Measurements from ENCODE around the gene SMG6. TPM values are rescaled to one million over a fixed set of nuclear protein-coding genes. Genes with fewer than 3 reads are reported as not detected.

Gene SMG6
- total and polyA plus RNA-seq, 2 of the 4 experiments (the other 2 are of a cell fraction): 16.3 to 30.3 TPM

DNA sequence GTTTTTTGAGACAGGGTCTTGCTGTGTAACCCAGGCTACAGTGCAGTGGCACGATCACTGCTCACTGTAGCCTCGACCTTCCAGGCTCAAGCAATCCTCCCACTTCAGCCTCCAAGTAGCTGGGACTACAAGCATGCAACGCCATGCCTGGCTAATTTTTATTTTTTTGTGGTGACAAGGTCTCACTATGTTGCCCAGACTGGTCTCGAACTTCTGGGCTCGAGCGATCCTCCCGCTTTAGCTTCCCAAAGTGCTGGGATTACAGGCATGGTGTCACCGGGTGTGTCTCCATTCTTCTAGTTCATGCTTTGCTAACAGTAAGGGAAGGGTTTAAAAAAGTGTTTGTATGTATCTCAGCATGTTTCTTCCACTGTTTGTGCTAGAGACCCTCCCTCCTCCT is 146.9 kb downstream of the SMG6 start:
- peaks cover 14 to 37% of the 10 kb centered on the region in 2 experiments for H3K79me1 ChIP-seq (ENCODE audit: low read depth in 1 of 2, low read length in 2 of 2)
- TF ChIP-seq POLR2A (IDR thresholded peaks at IDR 0.05; ENCODE audit: low read depth, low read length): no peak
- TF ChIP-seq NFE2L2 (IDR thresholded peaks at IDR 0.05; ENCODE audit: low read depth, low read length): no peak
- TF ChIP-seq SMC3 (IDR thresholded peaks at IDR 0.05; ENCODE audit: low read depth, low read length): no peak
- TF ChIP-seq, protein P1, sequence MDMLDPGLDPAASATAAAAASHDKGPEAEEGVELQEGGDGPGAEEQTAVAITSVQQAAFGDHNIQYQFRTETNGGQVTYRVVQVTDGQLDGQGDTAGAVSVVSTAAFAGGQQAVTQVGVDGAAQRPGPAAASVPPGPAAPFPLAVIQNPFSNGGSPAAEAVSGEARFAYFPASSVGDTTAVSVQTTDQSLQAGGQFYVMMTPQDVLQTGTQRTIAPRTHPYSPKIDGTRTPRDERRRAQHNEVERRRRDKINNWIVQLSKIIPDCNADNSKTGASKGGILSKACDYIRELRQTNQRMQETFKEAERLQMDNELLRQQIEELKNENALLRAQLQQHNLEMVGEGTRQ (IDR thresholded peaks at IDR 0.05; ENCODE audit: low read depth, low read length): no peak
- no peak for TF ChIP-seq RAD21 (IDR thresholded peaks at IDR 0.05; ENCODE audit: low read length)
- no peak for TF ChIP-seq ELK1 (IDR thresholded peaks at IDR 0.05; ENCODE audit: borderline replicate concordance, low read depth, low read length)
- no peak for TF ChIP-seq MAZ (IDR thresholded peaks at IDR 0.05; ENCODE audit: borderline replicate concordance, low read depth, low read length)
- no peak for TF ChIP-seq RFX5 (IDR thresholded peaks at IDR 0.05; ENCODE audit: low read depth, low read length)
- no peak for TF ChIP-seq MAFK (IDR thresholded peaks at IDR 0.05; ENCODE audit: low read depth, low read length)
- TF ChIP-seq CHD1 (IDR thresholded peaks at IDR 0.05; ENCODE audit: low read depth, low read length): no peak
- TF ChIP-seq FOS (IDR thresholded peaks at IDR 0.05; ENCODE audit: low read depth, low read length): no peak
- TF ChIP-seq CEBPB (IDR thresholded peaks at IDR 0.05; ENCODE audit: low read depth, low read length): no peak
- TF ChIP-seq MXI1 (IDR thresholded peaks at IDR 0.05; ENCODE audit: borderline replicate concordance, low read depth, low read length): no peak
- TF ChIP-seq, protein P2, sequence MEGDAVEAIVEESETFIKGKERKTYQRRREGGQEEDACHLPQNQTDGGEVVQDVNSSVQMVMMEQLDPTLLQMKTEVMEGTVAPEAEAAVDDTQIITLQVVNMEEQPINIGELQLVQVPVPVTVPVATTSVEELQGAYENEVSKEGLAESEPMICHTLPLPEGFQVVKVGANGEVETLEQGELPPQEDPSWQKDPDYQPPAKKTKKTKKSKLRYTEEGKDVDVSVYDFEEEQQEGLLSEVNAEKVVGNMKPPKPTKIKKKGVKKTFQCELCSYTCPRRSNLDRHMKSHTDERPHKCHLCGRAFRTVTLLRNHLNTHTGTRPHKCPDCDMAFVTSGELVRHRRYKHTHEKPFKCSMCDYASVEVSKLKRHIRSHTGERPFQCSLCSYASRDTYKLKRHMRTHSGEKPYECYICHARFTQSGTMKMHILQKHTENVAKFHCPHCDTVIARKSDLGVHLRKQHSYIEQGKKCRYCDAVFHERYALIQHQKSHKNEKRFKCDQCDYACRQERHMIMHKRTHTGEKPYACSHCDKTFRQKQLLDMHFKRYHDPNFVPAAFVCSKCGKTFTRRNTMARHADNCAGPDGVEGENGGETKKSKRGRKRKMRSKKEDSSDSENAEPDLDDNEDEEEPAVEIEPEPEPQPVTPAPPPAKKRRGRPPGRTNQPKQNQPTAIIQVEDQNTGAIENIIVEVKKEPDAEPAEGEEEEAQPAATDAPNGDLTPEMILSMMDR (conservative IDR thresholded peaks at IDR 0.05; ENCODE audit: low read depth, low read length): no peak
- H3K9me1 ChIP-seq (ENCODE audit: insufficient read depth, low read length): peaks cover 15% of the 10 kb centered on the region; the same call in 1 of the 2 replicates
- peak overlapping the region; percentile 83; the same call in 1 of the 2 replicates for H3K23ac ChIP-seq (ENCODE audit: low read depth, low read length)
- peak overlapping the region; percentile 54 for H4K5ac ChIP-seq (ENCODE audit: low read depth, low read length)
- dilution Hi-C loops (cut with HindIII; ENCODE audit: low sequenced_read_pairs, unreplicated experiment): no loop called here
- peak overlapping the region; percentile 52; the same call in 1 of the 2 replicates for H3K27ac ChIP-seq (ENCODE audit: insufficient read depth, low read length)
- H3K4me2 ChIP-seq (ENCODE audit: low read depth, low read length): no peak overlapping the region
- H2AFZ ChIP-seq (replicated peaks; ENCODE audit: low read length, poor library complexity): no peak overlapping the region
- intact Hi-C loops (cut with micrococcal nuclease): no loop called here
- H3K4me3 ChIP-seq (ENCODE audit: insufficient read depth, low read depth, low read length): no peak overlapping the region
- H2BK20ac ChIP-seq (ENCODE audit: low read depth, low read length): peak overlapping the region; percentile 2; the same call in 1 of the 2 replicates
- H4K20me1 ChIP-seq (ENCODE audit: insufficient read depth, low read length): no peaks in the 10 kb centered on the region
- no peak overlapping the region for H3K56ac ChIP-seq (ENCODE audit: extremely low read depth, insufficient read depth, low read length)
- WGBS, 2 experiments (ENCODE audit: extremely low coverage in 2 of 2, insufficient read length in 1 of 2): 91% methylated on average over 5 of the region's 8 CpGs; no CpG with 5 or more reads in 1 of the 2 experiments
- H3K18ac ChIP-seq (ENCODE audit: low read depth, low read length): peak overlapping the region; percentile 72; the same call in 1 of the 2 replicates
- peak overlapping the region; percentile 39; the same call in 1 of the 2 replicates for H3K14ac ChIP-seq (replicated peaks; ENCODE audit: low read depth, low read length)
- no peaks in the 10 kb centered on the region for H3K9me3 ChIP-seq (ENCODE audit: control insufficient read depth, insufficient read depth, low read length)
- no peak for DNase-seq
- H3K4ac ChIP-seq (ENCODE audit: low read depth, low read length): 0 out of 2 replicates have a peak overlapping the region, but pooled peaks have one; percentile 9
- peak overlapping the region; percentile 91; the same call in 1 of the 2 replicates for H2AK5ac ChIP-seq (ENCODE audit: low read depth, low read length)
- H4K8ac ChIP-seq (ENCODE audit: low read depth in 2 of 2, low read length in 2 of 2): peak overlapping the region; percentile 47 to 60; a peak in 3 of 4 replicates
- in situ Hi-C loops (cut with MboI; ENCODE audit: low sequenced_read_pairs): no loop called here
- no TSS peak for BruUV-seq (replicated peaks)
- ChIA-PET POLR2A (ENCODE audit: unreplicated experiment) (no interaction called here), CTCF (interaction anchor here (0.5 to 0.7 kb wide), 2 partner anchors 13 to 68 kb away, joined by 3 to 4 read pairs; no protein-coding TSS in a partner anchor)
- no peak overlapping the region for H2AK9ac ChIP-seq (replicated peaks; ENCODE audit: low read depth, low read length, poor library complexity)
- no peaks in the 10 kb centered on the region for H3K27me3 ChIP-seq (ENCODE audit: control insufficient read depth, insufficient read depth, low read length)
- peak overlapping the region; percentile 61; the same call in 1 of the 2 replicates for H2BK120ac ChIP-seq (ENCODE audit: low read depth, low read length)
- peak overlapping the region; percentile 47; the same call in 1 of the 3 replicates for H2BK15ac ChIP-seq (ENCODE audit: low read depth, low read length)
- H3K9ac ChIP-seq (ENCODE audit: low read depth, low read length): no peak overlapping the region
- ATAC-seq (ENCODE audit: low read depth): no peak
- peaks cover 19% of the 10 kb centered on the region for H3K4me1 ChIP-seq (ENCODE audit: control insufficient read depth, insufficient read depth, low read length)
- peak overlapping the region; percentile 62 for H2BK5ac ChIP-seq (ENCODE audit: low read depth, low read length, poor library complexity, severe bottlenecking)
- H3K36me3 ChIP-seq (ENCODE audit: control insufficient read depth, insufficient read depth, low read length): peaks cover 17% of the 10 kb centered on the region
- peak overlapping the region; percentile 56 for H4K91ac ChIP-seq (ENCODE audit: insufficient read depth, low read depth, low read length)
